ENCODE results near the gene ADARB2. TPM values are rescaled to one million over a fixed set of nuclear protein-coding genes. Genes with fewer than 3 reads are reported as not detected.

Gene ADARB2
- total and polyA plus RNA-seq, 5 donors from 2014 or later: 0.27 to 2.9 (median 0.69) TPM; not detected in 1

DNA sequence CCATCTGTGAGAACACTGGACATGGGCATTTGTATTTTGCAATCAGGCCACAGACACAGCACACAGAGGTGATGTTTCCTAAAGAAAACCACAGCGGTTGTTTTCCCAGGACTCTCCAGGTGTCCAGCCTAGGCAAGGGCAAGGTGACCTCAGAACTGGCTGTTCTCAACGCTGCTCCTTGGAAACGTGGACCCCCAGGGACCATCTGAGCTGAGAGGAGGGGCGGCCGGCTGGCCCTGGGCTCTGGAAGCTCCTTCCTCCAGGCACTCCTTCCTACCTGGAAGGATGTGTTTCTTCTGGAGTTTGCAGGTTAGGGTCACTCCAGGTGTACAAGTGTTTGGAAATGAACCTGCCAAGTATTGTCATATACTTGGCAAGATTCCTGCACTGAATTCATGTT lies 103.1 kb downstream of the ADARB2 start:
- Mint-ChIP-seq H3K4me3 (no peak overlapping the region), H3K27me3 (no peaks in the 10 kb centered on the region), H3K36me3 (no peaks in the 10 kb centered on the region), H3K4me1 (no peaks in the 10 kb centered on the region), H3K9me3 (peaks cover 0 to 3% (median 0%) of the 10 kb centered on the region in 7 donors), H3K27ac (no peak overlapping the region)
- H3K27me3 ChIP-seq (ENCODE audit: control insufficient read depth, insufficient read depth, low read length): no peaks in the 10 kb centered on the region
- H3K4me3 ChIP-seq (ENCODE audit: low read depth, low read length): no peak overlapping the region
- no peaks in the 10 kb centered on the region for H3K9me3 ChIP-seq (ENCODE audit: control insufficient read depth in 2 of 2, low read length in 2 of 2)
- ATAC-seq (ENCODE audit: low read depth in 2 of 2) (no peak), DNase-seq (no peak)
- H3K4me1 ChIP-seq (ENCODE audit: control insufficient read depth, insufficient read depth, low read length, poor library complexity, severe bottlenecking): no peaks in the 10 kb centered on the region
- H3K36me3 ChIP-seq (ENCODE audit: control insufficient read depth, insufficient read depth, low read length): no peaks in the 10 kb centered on the region
- no peak overlapping the region for H3K27ac ChIP-seq (ENCODE audit: insufficient read depth, low read length, poor library complexity, severe bottlenecking)

DNA sequence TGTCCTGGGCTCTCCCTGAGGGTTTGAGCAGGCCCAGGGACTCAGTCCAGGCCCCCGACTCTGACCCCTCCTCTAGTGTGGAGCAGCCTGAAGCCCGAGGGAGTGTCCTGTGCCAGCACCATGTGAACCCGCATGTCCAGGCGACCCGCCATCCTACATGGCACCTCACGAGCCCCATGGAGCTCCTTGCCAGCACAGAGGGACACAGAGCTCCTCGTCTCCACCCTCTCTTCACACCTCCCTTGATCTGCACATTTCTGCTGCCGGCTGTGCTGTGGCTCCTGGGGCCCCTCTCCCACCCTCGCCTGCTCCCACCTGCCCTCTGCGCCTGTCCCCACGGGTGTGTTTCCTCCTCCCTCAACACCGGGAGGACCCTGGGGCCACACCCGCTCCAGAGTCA lies 103.5 kb downstream of the ADARB2 start:
- no peak overlapping the region for H3K4me3 ChIP-seq (ENCODE audit: low read depth, low read length)
- DNase-seq: no peak
- Mint-ChIP-seq H3K36me3 (no peaks in the 10 kb centered on the region), H3K9me3 (peaks cover 0 to 3% (median 0%) of the 10 kb centered on the region in 7 donors), H3K4me3 (no peak overlapping the region), H3K27me3 (no peaks in the 10 kb centered on the region), H3K4me1 (no peaks in the 10 kb centered on the region), H3K27ac (no peak overlapping the region)
- no peaks in the 10 kb centered on the region for H3K9me3 ChIP-seq (ENCODE audit: control insufficient read depth in 2 of 2, low read length in 2 of 2)
- no peak for ATAC-seq (ENCODE audit: low read depth in 2 of 2)
- H3K27ac ChIP-seq (ENCODE audit: insufficient read depth, low read length, poor library complexity, severe bottlenecking): no peak overlapping the region
- no peaks in the 10 kb centered on the region for H3K36me3 ChIP-seq (ENCODE audit: control insufficient read depth, insufficient read depth, low read length)
- H3K4me1 ChIP-seq (ENCODE audit: control insufficient read depth, insufficient read depth, low read length, poor library complexity, severe bottlenecking): no peaks in the 10 kb centered on the region
- H3K27me3 ChIP-seq (ENCODE audit: control insufficient read depth, insufficient read depth, low read length): no peaks in the 10 kb centered on the region

GRCh38 chr10:1632596-1632995 lies 104.7 kb downstream of the ADARB2 start:
- Histone ChIP-seq H3K4me3 (ENCODE audit: low read depth, low read length) (no peak overlapping the region), H3K9me3 (ENCODE audit: control insufficient read depth in 2 of 2, low read length in 2 of 2) (no peaks in the 10 kb centered on the region), H3K27me3 (ENCODE audit: control insufficient read depth, insufficient read depth, low read length) (no peaks in the 10 kb centered on the region), H3K36me3 (ENCODE audit: control insufficient read depth, insufficient read depth, low read length) (no peaks in the 10 kb centered on the region), H3K27ac (ENCODE audit: insufficient read depth, low read length, poor library complexity, severe bottlenecking) (no peak overlapping the region), H3K4me1 (ENCODE audit: control insufficient read depth, insufficient read depth, low read length, poor library complexity, severe bottlenecking) (no peaks in the 10 kb centered on the region)
- H3K9me3 Mint-ChIP-seq: peaks cover 0 to 3% (median 0%) of the 10 kb centered on the region in 7 donors
- no peak overlapping the region for H3K27ac Mint-ChIP-seq
- H3K4me3 Mint-ChIP-seq: no peak overlapping the region
- no peak for ATAC-seq (ENCODE audit: low read depth in 2 of 2)
- H3K27me3 Mint-ChIP-seq: no peaks in the 10 kb centered on the region
- DNase-seq: no peak
- no peaks in the 10 kb centered on the region for H3K4me1 Mint-ChIP-seq
- H3K36me3 Mint-ChIP-seq: no peaks in the 10 kb centered on the region

DNA sequence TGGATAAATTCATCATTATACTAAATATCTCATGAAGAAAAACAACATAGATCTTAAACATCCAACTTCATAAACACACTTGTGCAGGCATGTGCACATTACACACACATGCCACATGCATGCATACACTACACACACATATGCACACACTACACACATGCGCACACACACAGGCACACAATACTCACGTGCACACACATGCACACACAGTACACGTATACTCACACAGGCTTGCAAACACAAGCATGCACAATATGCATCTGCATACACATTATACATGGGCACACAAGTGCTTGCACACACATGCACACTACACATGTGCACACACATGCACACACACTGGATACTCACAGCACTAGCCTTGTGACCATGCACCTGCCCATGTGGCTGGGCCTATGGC lies 105.2 kb downstream of the ADARB2 start:
- no peak for DNase-seq
- Mint-ChIP-seq H3K4me3 (no peak overlapping the region), H3K27me3 (no peaks in the 10 kb centered on the region), H3K4me1 (no peaks in the 10 kb centered on the region), H3K27ac (no peak overlapping the region), H3K36me3 (no peaks in the 10 kb centered on the region), H3K9me3 (peaks cover 0 to 3% (median 0%) of the 10 kb centered on the region in 7 donors)
- Histone ChIP-seq H3K9me3 (ENCODE audit: control insufficient read depth in 2 of 2, low read length in 2 of 2) (no peaks in the 10 kb centered on the region), H3K4me1 (ENCODE audit: control insufficient read depth, insufficient read depth, low read length, poor library complexity, severe bottlenecking) (no peaks in the 10 kb centered on the region), H3K27ac (ENCODE audit: insufficient read depth, low read length, poor library complexity, severe bottlenecking) (no peak overlapping the region), H3K4me3 (ENCODE audit: low read depth, low read length) (no peak overlapping the region), H3K27me3 (ENCODE audit: control insufficient read depth, insufficient read depth, low read length) (no peaks in the 10 kb centered on the region), H3K36me3 (ENCODE audit: control insufficient read depth, insufficient read depth, low read length) (no peaks in the 10 kb centered on the region)
- no peak for ATAC-seq (ENCODE audit: low read depth in 2 of 2)

DNA sequence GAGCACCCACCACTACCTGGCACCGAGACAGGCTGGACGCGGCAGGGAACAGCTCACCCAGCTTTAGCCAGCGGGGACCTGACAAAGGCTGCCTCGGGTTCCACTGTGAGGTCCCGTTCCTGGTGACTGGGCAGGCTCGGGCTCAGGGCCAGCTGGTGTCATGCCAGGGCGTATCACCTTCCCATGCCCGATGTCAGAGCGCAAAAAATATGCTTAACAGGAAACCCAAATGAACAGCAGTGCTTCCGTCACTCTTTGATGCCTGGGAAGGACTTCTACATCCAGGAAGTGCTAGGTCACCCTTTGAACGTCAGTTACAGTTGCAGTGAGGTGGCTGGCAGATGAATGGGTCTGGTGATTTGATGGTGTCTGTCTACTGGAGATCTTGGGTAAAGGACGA lies 106.0 kb downstream of the ADARB2 start:
- no peak overlapping the region for H3K4me3 Mint-ChIP-seq
- Histone ChIP-seq H3K9me3 (ENCODE audit: control insufficient read depth in 2 of 2, low read length in 2 of 2) (no peaks in the 10 kb centered on the region), H3K27me3 (ENCODE audit: control insufficient read depth, insufficient read depth, low read length) (no peaks in the 10 kb centered on the region), H3K27ac (ENCODE audit: insufficient read depth, low read length, poor library complexity, severe bottlenecking) (no peak overlapping the region), H3K36me3 (ENCODE audit: control insufficient read depth, insufficient read depth, low read length) (no peaks in the 10 kb centered on the region), H3K4me3 (ENCODE audit: low read depth, low read length) (no peak overlapping the region), H3K4me1 (ENCODE audit: control insufficient read depth, insufficient read depth, low read length, poor library complexity, severe bottlenecking) (no peaks in the 10 kb centered on the region)
- peak in 1 of 3 donors; percentile 24 for DNase-seq
- peaks cover 0 to 3% (median 0%) of the 10 kb centered on the region in 7 donors for H3K9me3 Mint-ChIP-seq
- H3K27ac Mint-ChIP-seq: no peak overlapping the region
- ATAC-seq (ENCODE audit: low read depth in 2 of 2): no peak
- H3K27me3 Mint-ChIP-seq: no peaks in the 10 kb centered on the region
- H3K4me1 Mint-ChIP-seq: no peaks in the 10 kb centered on the region
- no peaks in the 10 kb centered on the region for H3K36me3 Mint-ChIP-seq

GRCh38 chr10:1630304-1630703 lies 107.0 kb downstream of the ADARB2 start:
- Histone ChIP-seq H3K4me1 (ENCODE audit: control insufficient read depth, insufficient read depth, low read length, poor library complexity, severe bottlenecking) (no peaks in the 10 kb centered on the region), H3K4me3 (ENCODE audit: low read depth, low read length) (no peak overlapping the region), H3K9me3 (ENCODE audit: control insufficient read depth in 2 of 2, low read length in 2 of 2) (no peaks in the 10 kb centered on the region), H3K36me3 (ENCODE audit: control insufficient read depth, insufficient read depth, low read length) (no peaks in the 10 kb centered on the region), H3K27ac (ENCODE audit: insufficient read depth, low read length, poor library complexity, severe bottlenecking) (no peak overlapping the region), H3K27me3 (ENCODE audit: control insufficient read depth, insufficient read depth, low read length) (no peaks in the 10 kb centered on the region)
- H3K4me1 Mint-ChIP-seq: no peaks in the 10 kb centered on the region
- H3K27me3 Mint-ChIP-seq: no peaks in the 10 kb centered on the region
- no peak for DNase-seq
- H3K27ac Mint-ChIP-seq: no peak overlapping the region
- H3K4me3 Mint-ChIP-seq: no peak overlapping the region
- no peaks in the 10 kb centered on the region for H3K36me3 Mint-ChIP-seq
- H3K9me3 Mint-ChIP-seq: peaks cover 0 to 2% (median 0%) of the 10 kb centered on the region in 7 donors
- ATAC-seq (ENCODE audit: low read depth in 2 of 2): no peak

DNA sequence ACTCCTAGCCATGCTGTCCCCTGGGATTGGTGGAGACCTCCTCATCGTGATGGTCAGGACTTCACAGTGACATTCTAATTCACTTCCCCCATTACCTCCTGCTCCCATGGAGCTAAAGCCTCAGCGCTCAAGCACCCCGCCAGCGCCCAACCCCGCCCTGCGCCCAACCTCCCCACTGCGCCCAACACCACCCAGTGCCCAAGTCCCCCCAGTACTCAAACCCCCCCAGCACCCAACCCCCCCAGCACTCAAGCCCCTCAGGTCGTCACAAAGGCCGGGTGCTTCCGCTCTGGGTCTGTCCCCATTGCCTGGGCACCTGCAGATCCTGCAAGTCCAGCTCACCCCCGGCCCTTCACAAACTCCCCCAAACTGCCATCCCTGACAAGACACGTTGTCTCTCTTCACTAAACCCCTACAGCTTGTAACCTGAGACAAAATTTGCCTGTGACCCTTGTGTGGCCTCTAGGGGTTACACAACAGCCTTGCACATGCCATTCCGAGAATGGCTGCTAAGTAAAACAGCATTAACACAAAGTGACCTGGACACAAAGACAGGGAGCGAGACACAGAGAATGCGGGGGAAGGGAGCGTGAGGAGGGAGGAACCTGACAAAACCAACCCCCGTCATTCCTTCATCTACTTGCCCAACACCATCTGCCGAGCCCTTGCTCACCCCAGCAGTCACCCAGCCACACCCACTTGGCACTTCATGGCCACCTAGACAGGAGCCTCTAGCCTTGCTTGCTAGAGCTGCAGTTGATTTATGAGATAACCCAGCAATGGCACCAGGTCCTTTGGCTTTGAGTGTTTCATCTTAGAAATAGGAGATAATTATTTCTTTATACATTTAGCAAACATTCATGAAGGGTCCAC lies 107.8 kb downstream of the ADARB2 start:
- Histone ChIP-seq H3K4me3 (ENCODE audit: low read depth, low read length) (no peak overlapping the region), H3K27ac (ENCODE audit: insufficient read depth, low read length, poor library complexity, severe bottlenecking) (no peak overlapping the region), H3K9me3 (ENCODE audit: control insufficient read depth in 2 of 2, low read length in 2 of 2) (no peaks in the 10 kb centered on the region), H3K4me1 (ENCODE audit: control insufficient read depth, insufficient read depth, low read length, poor library complexity, severe bottlenecking) (no peaks in the 10 kb centered on the region), H3K27me3 (ENCODE audit: control insufficient read depth, insufficient read depth, low read length) (no peaks in the 10 kb centered on the region), H3K36me3 (ENCODE audit: control insufficient read depth, insufficient read depth, low read length) (no peaks in the 10 kb centered on the region)
- H3K4me1 Mint-ChIP-seq: no peaks in the 10 kb centered on the region
- H3K9me3 Mint-ChIP-seq: peaks cover 0 to 2% (median 0%) of the 10 kb centered on the region in 7 donors
- ATAC-seq (ENCODE audit: low read depth in 2 of 2): no peak
- DNase-seq: no peak
- no peaks in the 10 kb centered on the region for H3K36me3 Mint-ChIP-seq
- no peak overlapping the region for H3K4me3 Mint-ChIP-seq
- no peak overlapping the region for H3K27ac Mint-ChIP-seq
- H3K27me3 Mint-ChIP-seq: no peaks in the 10 kb centered on the region

GRCh38 chr10:1628757-1629156 lies 108.6 kb downstream of the ADARB2 start:
- no peaks in the 10 kb centered on the region for H3K27me3 Mint-ChIP-seq
- no peaks in the 10 kb centered on the region for H3K36me3 Mint-ChIP-seq
- H3K9me3 Mint-ChIP-seq: peaks cover 0 to 2% (median 0%) of the 10 kb centered on the region in 7 donors
- no peaks in the 10 kb centered on the region for H3K4me1 Mint-ChIP-seq
- no peak overlapping the region for H3K27ac ChIP-seq (ENCODE audit: insufficient read depth, low read length, poor library complexity, severe bottlenecking)
- no peaks in the 10 kb centered on the region for H3K4me1 ChIP-seq (ENCODE audit: control insufficient read depth, insufficient read depth, low read length, poor library complexity, severe bottlenecking)
- H3K9me3 ChIP-seq (ENCODE audit: control insufficient read depth in 2 of 2, low read length in 2 of 2): no peaks in the 10 kb centered on the region
- H3K27me3 ChIP-seq (ENCODE audit: control insufficient read depth, insufficient read depth, low read length): no peaks in the 10 kb centered on the region
- ATAC-seq (ENCODE audit: low read depth in 2 of 2): no peak
- H3K27ac Mint-ChIP-seq: no peak overlapping the region
- no peak overlapping the region for H3K4me3 Mint-ChIP-seq
- no peak for DNase-seq
- no peak overlapping the region for H3K4me3 ChIP-seq (ENCODE audit: low read depth, low read length)
- no peaks in the 10 kb centered on the region for H3K36me3 ChIP-seq (ENCODE audit: control insufficient read depth, insufficient read depth, low read length)
